Right atrium auricular region (tissue), 2 donors: ENCODE measurements around the gene INPP4B. TPM values are rescaled to one million over a fixed set of nuclear protein-coding genes. Genes with fewer than 3 reads are reported as not detected.

Experiments used
- DNase-seq: peaks from one replicate; pipeline ENCODE4 v3.0.0-alpha.2; 2019; ENCODE audit warnings: low spot score
- H3K27ac ChIP-seq, 2 donors: fragments of 200-600 bp; sonication (generic); 1 replicate in 1 of 2; 2 replicates in 1 of 2; pipeline ENCODE4 v1.5.1; 2016 to 2019
- H3K27me3 ChIP-seq, 2 donors: fragments of 200-600 bp; sonication (generic); one replicate each; pipeline versions ENCODE4 v1.5.1 to v1.6.0; 2017 to 2019
- H3K36me3 ChIP-seq: fragments of 200-600 bp; sonication (generic); one replicate; pipeline ENCODE4 v1.5.1; 2016
- H3K4me1 ChIP-seq, 2 donors: fragments of 200-600 bp; sonication (generic); one replicate each; pipeline versions ENCODE4 v1.5.1 to v1.6.0; 2017 to 2019
- H3K4me3 ChIP-seq, 2 donors: fragments of 200-600 bp; sonication (generic); 1 replicate in 1 of 2; 2 replicates in 1 of 2; pipeline ENCODE4 v1.5.1; 2017 to 2019; ENCODE audit warnings: mild to moderate bottlenecking in 1 of 2, moderate library complexity in 1 of 2
- H3K9me3 ChIP-seq, 2 donors: fragments of 200-600 bp; sonication (generic); one replicate each; pipeline ENCODE4 v1.5.1; 2019
- CTCF ChIP-seq, 2 donors: fragments of 200-600 bp; sonication (generic); IDR thresholded peaks; one replicate each; pipeline ENCODE4 v1.5.1; 2019; ENCODE audit warnings: antibody characterized with exemption in 2 of 2
- total RNA-seq, 2 donors: library from RNA; depleted of rRNA; stranded (reverse); fragments of >200 nt; gene quantifications; one replicate each; pipeline ENCODE4 v1.1.0, GENCODE V29; 2016

Gene INPP4B
- total RNA-seq, 2 donors from 2014 or later, result 14.8 to 15.3 TPM

- TF ChIP-seq CTCF (IDR thresholded peaks at IDR 0.05), result no peak
- Histone ChIP-seq H3K4me3 (no peak overlapping the region), H3K9me3 (no peaks in the 10 kb centered on the region), H3K36me3 (no peaks in the 10 kb centered on the region), H3K27me3 (no peaks in the 10 kb centered on the region), H3K27ac (no peak overlapping the region), H3K4me1 (peaks cover 0 to 10% of the 10 kb centered on the region in 2 donors)
- DNase-seq, result no peak
These were observed 530.1 kb downstream of the INPP4B start for GRCh38 chr4:142316025-142316424.

DNA sequence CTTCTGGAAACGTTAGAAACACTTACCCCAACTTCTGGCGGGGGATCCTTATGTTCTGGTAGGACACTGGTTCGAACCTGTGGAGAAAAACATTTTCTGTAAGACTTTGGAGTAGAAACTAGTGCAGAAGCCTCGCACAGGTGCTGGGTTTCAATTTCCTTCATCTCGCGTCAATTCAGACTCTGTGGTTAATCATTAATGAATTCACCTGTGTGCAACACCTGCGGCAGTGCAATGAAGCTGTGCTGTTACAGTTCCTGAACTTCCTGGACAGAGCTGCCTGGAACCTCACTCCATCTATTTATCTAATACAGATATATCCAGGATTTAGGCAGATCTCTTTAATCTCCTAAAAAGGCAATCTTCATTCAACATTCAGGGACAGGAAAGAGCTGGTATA lies 531.4 kb downstream of the INPP4B start:
- DNase-seq, result no peak
- peaks cover 0 to 10% of the 10 kb centered on the region in 2 donors for H3K4me1 ChIP-seq
- no peaks in the 10 kb centered on the region for H3K27me3 ChIP-seq
- no peak overlapping the region for H3K27ac ChIP-seq
- H3K9me3 ChIP-seq, result no peaks in the 10 kb centered on the region
- H3K36me3 ChIP-seq, result no peaks in the 10 kb centered on the region
- no peak overlapping the region for H3K4me3 ChIP-seq
- TF ChIP-seq CTCF (IDR thresholded peaks at IDR 0.05), result no peak

- Histone ChIP-seq H3K4me1 (peaks cover 0 to 10% of the 10 kb centered on the region in 2 donors), H3K4me3 (no peak overlapping the region), H3K27ac (no peak overlapping the region), H3K27me3 (no peaks in the 10 kb centered on the region), H3K9me3 (no peaks in the 10 kb centered on the region), H3K36me3 (no peaks in the 10 kb centered on the region)
- DNase-seq, result no peak
- no peak for TF ChIP-seq CTCF (IDR thresholded peaks at IDR 0.05)
These were observed 531.9 kb downstream of the INPP4B start for GRCh38 chr4:142314247-142314646.

DNA sequence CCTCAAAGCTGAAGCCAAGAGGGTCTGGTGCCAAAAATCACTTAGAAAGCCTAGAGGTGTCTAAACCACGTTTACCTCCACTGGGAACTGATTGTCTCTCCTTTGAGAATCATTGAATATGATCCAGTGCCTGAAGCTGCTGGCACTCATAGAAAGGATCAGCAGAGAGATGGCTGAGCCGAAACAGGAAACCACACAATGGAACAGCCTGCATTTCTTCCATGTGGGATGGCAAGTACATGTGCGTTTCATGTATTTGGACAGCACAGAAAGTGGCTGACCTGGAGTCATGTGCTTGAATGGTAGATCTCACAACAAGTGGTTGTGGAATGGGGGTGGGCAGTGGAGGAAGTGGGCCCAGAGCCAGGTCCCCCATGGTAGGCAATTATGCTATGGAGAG lies 533.7 kb downstream of the INPP4B start:
- H3K36me3 ChIP-seq, result no peaks in the 10 kb centered on the region
- no peak for TF ChIP-seq CTCF (IDR thresholded peaks at IDR 0.05)

DNA sequence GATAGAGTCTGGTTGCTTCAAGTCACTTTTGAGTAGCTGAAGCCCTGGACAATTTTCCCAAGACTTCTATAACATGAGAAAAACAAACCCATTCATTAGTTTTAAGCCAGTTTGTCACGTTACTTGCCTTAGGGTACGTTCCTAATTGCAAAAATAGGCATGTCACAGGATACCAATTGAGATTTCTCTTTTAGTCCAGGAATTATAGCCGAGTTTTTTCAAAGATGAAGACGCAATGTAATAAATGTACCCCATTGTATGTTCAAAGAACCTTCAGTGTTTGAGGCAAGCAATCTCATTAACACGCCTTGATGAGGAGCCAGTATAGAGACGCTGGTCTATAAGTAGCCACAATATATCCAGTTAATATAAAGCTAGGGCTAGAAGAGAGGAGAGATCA lies 534.2 kb downstream of the INPP4B start:
- peaks cover 0 to 10% of the 10 kb centered on the region in 2 donors for H3K4me1 ChIP-seq
- H3K27ac ChIP-seq, result no peak overlapping the region
- H3K4me3 ChIP-seq, result no peak overlapping the region
- H3K27me3 ChIP-seq, result no peaks in the 10 kb centered on the region
- TF ChIP-seq CTCF (IDR thresholded peaks at IDR 0.05), result no peak
- H3K9me3 ChIP-seq, result no peaks in the 10 kb centered on the region
- H3K36me3 ChIP-seq, result no peaks in the 10 kb centered on the region
- no peak for DNase-seq

More for the DNA sequence above, 533.7 kb downstream of the INPP4B start:
- Histone ChIP-seq H3K4me3 (no peak overlapping the region), H3K4me1 (peaks cover 0 to 10% of the 10 kb centered on the region in 2 donors), H3K9me3 (no peaks in the 10 kb centered on the region), H3K27me3 (no peaks in the 10 kb centered on the region), H3K27ac (no peak overlapping the region)
- DNase-seq, result no peak

GRCh38 chr4:142309772-142310171 lies 536.3 kb downstream of the INPP4B start:
- no peaks in the 10 kb centered on the region for H3K36me3 ChIP-seq
- no peaks in the 10 kb centered on the region for H3K27me3 ChIP-seq
- no peak overlapping the region for H3K27ac ChIP-seq
- TF ChIP-seq CTCF (IDR thresholded peaks at IDR 0.05), result no peak
- H3K4me1 ChIP-seq, result peaks cover 0 to 10% of the 10 kb centered on the region in 2 donors
- no peak for DNase-seq
- no peak overlapping the region for H3K4me3 ChIP-seq
- H3K9me3 ChIP-seq, result no peaks in the 10 kb centered on the region
